ENCODE measurements around the gene NLRP9.

NLRP9 gene

GRCh38 chr19:55686311-55687050, 51.7 kb downstream of the NLRP9 start:
- H3K4me1 ChIP-seq (ENCODE audit: insufficient read depth, low read length) = no peaks in the 10 kb centered on the region
- no peaks in the 10 kb centered on the region for H3K27me3 ChIP-seq (ENCODE audit: insufficient read depth, low read length)
- H3K4me3 ChIP-seq (ENCODE audit: low read length) = no peak overlapping the region
- H3K9me3 ChIP-seq (ENCODE audit: insufficient read depth, low read depth, low read length) = no peaks in the 10 kb centered on the region
- H3K27ac ChIP-seq (ENCODE audit: low read depth, low read length) = no peak overlapping the region
- no peak overlapping the region for H3K9ac ChIP-seq (ENCODE audit: low read depth, low read length)
- H3K36me3 ChIP-seq (ENCODE audit: insufficient read depth, low read length) = peaks cover 70% of the 10 kb centered on the region
- WGBS = 93% methylated on average over 29 of the region's 29 CpGs

- Histone ChIP-seq H3K27me3 (ENCODE audit: insufficient read depth, low read length) (no peaks in the 10 kb centered on the region), H3K4me1 (ENCODE audit: insufficient read depth, low read length) (no peaks in the 10 kb centered on the region), H3K9ac (ENCODE audit: low read depth, low read length) (no peak overlapping the region), H3K36me3 (ENCODE audit: insufficient read depth, low read length) (peaks cover 73% of the 10 kb centered on the region), H3K4me3 (ENCODE audit: low read length) (no peak overlapping the region), H3K9me3 (ENCODE audit: insufficient read depth, low read depth, low read length) (no peaks in the 10 kb centered on the region), H3K27ac (ENCODE audit: low read depth, low read length) (no peak overlapping the region)
- WGBS = 94% methylated on average over 6 of the region's 6 CpGs
Measured at GRCh38 chr19:55685776-55686175, 52.4 kb downstream of the NLRP9 start.

GRCh38 chr19:55684946-55685681, 53.1 kb downstream of the NLRP9 start:
- Histone ChIP-seq H3K36me3 (ENCODE audit: insufficient read depth, low read length) (peaks cover 68% of the 10 kb centered on the region), H3K4me3 (ENCODE audit: low read length) (no peak overlapping the region), H3K4me1 (ENCODE audit: insufficient read depth, low read length) (no peaks in the 10 kb centered on the region), H3K9ac (ENCODE audit: low read depth, low read length) (no peak overlapping the region), H3K9me3 (ENCODE audit: insufficient read depth, low read depth, low read length) (no peaks in the 10 kb centered on the region), H3K27ac (ENCODE audit: low read depth, low read length) (no peak overlapping the region), H3K27me3 (ENCODE audit: insufficient read depth, low read length) (no peaks in the 10 kb centered on the region)
- WGBS = 96% methylated on average over 60 of the region's 60 CpGs

- H3K27me3 ChIP-seq (ENCODE audit: insufficient read depth, low read length) = no peaks in the 10 kb centered on the region
- no peak overlapping the region for H3K4me3 ChIP-seq (ENCODE audit: low read length)
- H3K4me1 ChIP-seq (ENCODE audit: insufficient read depth, low read length) = no peaks in the 10 kb centered on the region
- no peak overlapping the region for H3K27ac ChIP-seq (ENCODE audit: low read depth, low read length)
- H3K9ac ChIP-seq (ENCODE audit: low read depth, low read length) = no peak overlapping the region
- WGBS = 93% methylated on average over 22 of the region's 22 CpGs
- no peaks in the 10 kb centered on the region for H3K9me3 ChIP-seq (ENCODE audit: insufficient read depth, low read depth, low read length)
- peaks cover 68% of the 10 kb centered on the region for H3K36me3 ChIP-seq (ENCODE audit: insufficient read depth, low read length)
Measured at GRCh38 chr19:55683449-55684261, 54.5 kb downstream of the NLRP9 start.

GRCh38 chr19:55681131-55682092, 56.8 kb downstream of the NLRP9 start:
- peaks cover 73% of the 10 kb centered on the region for H3K36me3 ChIP-seq (ENCODE audit: insufficient read depth, low read length)
- no peak overlapping the region for H3K4me3 ChIP-seq (ENCODE audit: low read length)
- H3K4me1 ChIP-seq (ENCODE audit: insufficient read depth, low read length) = no peaks in the 10 kb centered on the region; the same call in 1 of the 2 replicates
- no peak overlapping the region for H3K27ac ChIP-seq (ENCODE audit: low read depth, low read length)
- H3K9ac ChIP-seq (ENCODE audit: low read depth, low read length) = no peak overlapping the region
- WGBS = 93% methylated on average over 9 of the region's 9 CpGs
- H3K27me3 ChIP-seq (ENCODE audit: insufficient read depth, low read length) = no peaks in the 10 kb centered on the region
- no peaks in the 10 kb centered on the region for H3K9me3 ChIP-seq (ENCODE audit: insufficient read depth, low read depth, low read length)

GRCh38 chr19:55680339-55681130, 57.7 kb downstream of the NLRP9 start:
- 95% methylated on average over 20 of the region's 20 CpGs for WGBS
- Histone ChIP-seq H3K27me3 (ENCODE audit: insufficient read depth, low read length) (no peaks in the 10 kb centered on the region), H3K36me3 (ENCODE audit: insufficient read depth, low read length) (peaks cover 64% of the 10 kb centered on the region), H3K9me3 (ENCODE audit: insufficient read depth, low read depth, low read length) (no peaks in the 10 kb centered on the region), H3K4me1 (ENCODE audit: insufficient read depth, low read length) (peaks cover 5% of the 10 kb centered on the region), H3K27ac (ENCODE audit: low read depth, low read length) (no peak overlapping the region), H3K9ac (ENCODE audit: low read depth, low read length) (no peak overlapping the region), H3K4me3 (ENCODE audit: low read length) (no peak overlapping the region)

- Histone ChIP-seq H3K9me3 (ENCODE audit: insufficient read depth, low read depth, low read length) (no peaks in the 10 kb centered on the region), H3K4me1 (ENCODE audit: insufficient read depth, low read length) (peaks cover 5% of the 10 kb centered on the region), H3K36me3 (ENCODE audit: insufficient read depth, low read length) (peaks cover 55% of the 10 kb centered on the region), H3K4me3 (ENCODE audit: low read length) (no peak overlapping the region), H3K27me3 (ENCODE audit: insufficient read depth, low read length) (no peaks in the 10 kb centered on the region), H3K27ac (ENCODE audit: low read depth, low read length) (no peak overlapping the region), H3K9ac (ENCODE audit: low read depth, low read length) (no peak overlapping the region)
- 93% methylated on average over 24 of the region's 24 CpGs for WGBS
Measured at GRCh38 chr19:55679343-55680257, 58.6 kb downstream of the NLRP9 start.

- no peak overlapping the region for H3K9ac ChIP-seq (ENCODE audit: low read depth, low read length)
- H3K4me1 ChIP-seq (ENCODE audit: insufficient read depth, low read length) = peaks cover 11% of the 10 kb centered on the region
- no peaks in the 10 kb centered on the region for H3K9me3 ChIP-seq (ENCODE audit: insufficient read depth, low read depth, low read length)
- H3K4me3 ChIP-seq (ENCODE audit: low read length) = no peak overlapping the region
- no peaks in the 10 kb centered on the region for H3K27me3 ChIP-seq (ENCODE audit: insufficient read depth, low read length)
- H3K36me3 ChIP-seq (ENCODE audit: insufficient read depth, low read length) = peaks cover 48% of the 10 kb centered on the region
- no peak overlapping the region for H3K27ac ChIP-seq (ENCODE audit: low read depth, low read length)
- WGBS = 94% methylated on average over 21 of the region's 21 CpGs
Measured at GRCh38 chr19:55678121-55678671, 60.0 kb downstream of the NLRP9 start.

- H3K9ac ChIP-seq (ENCODE audit: low read depth, low read length) = no peak overlapping the region
- H3K4me1 ChIP-seq (ENCODE audit: insufficient read depth, low read length) = peaks cover 14% of the 10 kb centered on the region
- 87% methylated on average over 6 of the region's 6 CpGs for WGBS
- H3K9me3 ChIP-seq (ENCODE audit: insufficient read depth, low read depth, low read length) = no peaks in the 10 kb centered on the region
- H3K27ac ChIP-seq (ENCODE audit: low read depth, low read length) = no peak overlapping the region
- peaks cover 48% of the 10 kb centered on the region for H3K36me3 ChIP-seq (ENCODE audit: insufficient read depth, low read length)
- no peaks in the 10 kb centered on the region for H3K27me3 ChIP-seq (ENCODE audit: insufficient read depth, low read length)
- no peak overlapping the region for H3K4me3 ChIP-seq (ENCODE audit: low read length)
Measured at GRCh38 chr19:55677572-55678028, 60.6 kb downstream of the NLRP9 start.

All from HUES64 (cell line).